GM12801 (cell line): Measurements from ENCODE around the gene HEG1.

Experiments
- CTCF ChIP-seq: IDR thresholded peaks from one replicate; pipeline ENCODE4 v1.5.1; 2011; ENCODE audit warnings: control low read depth; ENCODE audit not compliant: insufficient read length; ENCODE audit errors: extremely low read depth

Gene HEG1

GRCh38 chr3:125058959-125059358, 3.2 kb upstream of the HEG1 start:
- no peak for TF ChIP-seq CTCF

GRCh38 chr3:125058529-125058928, 2.7 kb upstream of the HEG1 start:
- no peak for TF ChIP-seq CTCF

- TF ChIP-seq CTCF: no peak
Observed at GRCh38 chr3:125057186-125057850, 1.5 kb upstream of the HEG1 start.

GRCh38 chr3:125055331-125055912, 375 bp downstream of the HEG1 start:
- TF ChIP-seq CTCF: no peak

GRCh38 chr3:125054449-125055329, 1.1 kb downstream of the HEG1 start:
- TF ChIP-seq CTCF: no peak

GRCh38 chr3:125054062-125054448, 1.7 kb downstream of the HEG1 start:
- TF ChIP-seq CTCF: no peak

GRCh38 chr3:125053304-125053699, 2.5 kb downstream of the HEG1 start:
- no peak for TF ChIP-seq CTCF
